ACC112 (cell line): Measurements from ENCODE around the gene PRAMEF20.
"Not testable (repeated sequence)": the region's sequence is repeated elsewhere in the genome, so short reads cannot be mapped to it uniquely, and the experiment has no call there.

Experiments used
- H2AFZ ChIP-seq: fragments of 200-600 bp; sonication (generic); one replicate; pipeline ENCODE4 v1.6.0; 2017; ENCODE audit warnings: antibody characterized with exemption, low read length; ENCODE audit not compliant: unreplicated experiment
- H3K27ac ChIP-seq: fragments of 200-600 bp; sonication (generic); 2 replicates; pipeline ENCODE4 v1.5.1; 2014; ENCODE audit warnings: low read depth, mild to moderate bottlenecking, antibody characterized with exemption, low read length, moderate library complexity
- H3K27me3 ChIP-seq: fragments of 200-600 bp; sonication (generic); 2 replicates; pipeline ENCODE4 v1.6.1; 2014; ENCODE audit warnings: mild to moderate bottlenecking, antibody characterized with exemption, low read length, moderate library complexity, mixed read lengths; ENCODE audit not compliant: insufficient read depth
- H3K36me3 ChIP-seq: fragments of 200-600 bp; sonication (generic); 2 replicates; pipeline ENCODE4 v1.6.1; 2016; ENCODE audit warnings: mild to moderate bottlenecking, antibody characterized with exemption, low read length, moderate library complexity, mixed read lengths; ENCODE audit not compliant: insufficient read depth
- H3K4me1 ChIP-seq: fragments of 200-600 bp; sonication (generic); one replicate; pipeline ENCODE4 v1.6.1; 2016; ENCODE audit warnings: low read length, mixed read lengths; ENCODE audit not compliant: insufficient read depth, unreplicated experiment, control insufficient read depth
- H3K4me3 ChIP-seq: fragments of 200-600 bp; sonication (generic); 2 replicates; pipeline ENCODE4 v1.5.1; 2014; ENCODE audit warnings: mild to moderate bottlenecking, low read depth, low read length
- H3K79me2 ChIP-seq: fragments of 200-600 bp; sonication (generic); one replicate; pipeline ENCODE4 v1.6.0; 2016; ENCODE audit warnings: low read length; ENCODE audit not compliant: control insufficient read depth, unreplicated experiment, insufficient read depth

PRAMEF20 gene

DNA sequence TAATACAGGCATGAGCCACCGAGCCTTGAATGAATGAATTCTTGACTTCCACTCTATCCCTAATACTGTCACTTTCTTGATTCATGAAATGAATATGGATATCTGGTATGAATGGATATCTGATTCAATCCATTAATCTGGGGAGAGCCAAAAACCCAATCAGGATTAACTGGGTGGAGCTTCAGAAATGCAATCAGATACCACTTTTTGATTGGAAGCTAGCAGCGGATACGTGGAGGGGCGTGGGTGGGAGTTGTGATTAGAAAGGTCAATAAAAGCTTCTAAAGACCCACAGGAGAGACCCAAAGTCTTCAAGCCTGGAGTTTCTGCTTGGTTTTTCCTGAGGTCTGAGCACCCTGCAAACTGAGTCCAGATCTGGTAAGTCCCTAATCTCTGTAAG is at the start of gene PRAMEF20:
Gene PRAMEF20 (plus strand): TSS at position 301 of the 400 bp plus-strand sequence. CDS start 5,905 bp downstream, outside the sequence.
- not testable (repeated sequence) for H3K79me2 ChIP-seq, H3K4me3 ChIP-seq, H2AFZ ChIP-seq, H3K36me3 ChIP-seq, H3K27me3 ChIP-seq, H3K4me1 ChIP-seq, H3K27ac ChIP-seq

GRCh38 chr1:13362364-13362763 is 47.9 kb upstream of the PRAMEF20 start:
- H3K79me2 ChIP-seq, H3K27ac ChIP-seq, H3K4me1 ChIP-seq, H3K36me3 ChIP-seq, H2AFZ ChIP-seq, H3K27me3 ChIP-seq, H3K4me3 ChIP-seq: not testable (repeated sequence)

DNA sequence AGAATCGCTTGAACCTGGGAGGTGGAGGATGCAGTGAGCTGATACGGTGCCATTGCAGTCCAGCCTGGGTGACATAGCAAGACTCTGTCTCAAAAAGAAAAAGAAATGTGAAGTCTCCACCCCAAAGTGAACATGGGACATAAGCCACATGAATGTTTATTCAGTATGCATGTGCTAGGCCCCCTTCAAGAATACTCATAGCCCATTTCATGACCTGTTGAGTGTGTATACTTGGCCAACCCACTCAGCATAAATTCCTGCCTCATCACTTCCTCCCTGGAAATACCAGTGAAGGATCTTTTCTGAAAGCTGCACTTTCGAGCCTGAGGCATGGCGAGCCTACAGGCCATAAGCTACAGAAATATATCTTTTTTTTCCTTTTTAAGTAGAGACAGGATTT is 45.3 kb upstream of the PRAMEF20 start:
- not testable (repeated sequence) for H3K27ac ChIP-seq, H3K36me3 ChIP-seq, H3K4me3 ChIP-seq, H3K79me2 ChIP-seq, H3K4me1 ChIP-seq, H2AFZ ChIP-seq, H3K27me3 ChIP-seq

DNA sequence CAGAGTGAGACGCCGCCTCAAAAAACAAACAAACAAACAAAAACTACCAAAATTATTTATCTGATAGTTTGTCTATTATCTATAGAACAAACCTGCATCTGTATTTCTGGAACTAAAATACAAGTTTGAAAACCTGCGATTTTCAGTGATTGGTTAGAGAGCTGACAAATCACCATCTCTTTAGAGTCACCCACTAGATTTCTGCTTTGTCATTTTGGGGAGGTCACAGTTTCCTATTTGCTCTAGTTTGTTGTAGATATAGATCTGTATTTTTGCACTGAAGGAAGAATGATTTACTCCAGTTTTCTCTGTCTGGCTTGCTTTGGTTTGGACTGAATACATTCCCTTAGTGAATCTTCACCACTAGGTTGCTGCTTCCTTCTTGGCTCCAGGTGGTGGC is 43.7 kb upstream of the PRAMEF20 start:
- not testable (repeated sequence) for H3K27ac ChIP-seq, H3K4me3 ChIP-seq, H3K79me2 ChIP-seq

GRCh38 chr1:13368544-13368943 is 41.7 kb upstream of the PRAMEF20 start:
- H3K4me3 ChIP-seq, H3K4me1 ChIP-seq: not testable (repeated sequence)

More for the DNA sequence above, 43.7 kb upstream of the PRAMEF20 start:
- not testable (repeated sequence) for H3K27me3 ChIP-seq, H3K36me3 ChIP-seq, H3K4me1 ChIP-seq, H2AFZ ChIP-seq

GRCh38 chr1:13378983-13379382 is 31.3 kb upstream of the PRAMEF20 start:
- H3K27ac ChIP-seq, H3K36me3 ChIP-seq, H3K79me2 ChIP-seq, H3K27me3 ChIP-seq, H2AFZ ChIP-seq, H3K4me1 ChIP-seq, H3K4me3 ChIP-seq: not testable (repeated sequence)

More at GRCh38 chr1:13368544-13368943, 41.7 kb upstream of the PRAMEF20 start:
- not testable (repeated sequence) for H3K79me2 ChIP-seq, H2AFZ ChIP-seq, H3K27me3 ChIP-seq, H3K36me3 ChIP-seq, H3K27ac ChIP-seq

GRCh38 chr1:13380380-13380779 is 29.9 kb upstream of the PRAMEF20 start:
- not testable (repeated sequence) for H3K4me3 ChIP-seq, H3K27me3 ChIP-seq, H2AFZ ChIP-seq, H3K79me2 ChIP-seq, H3K36me3 ChIP-seq, H3K4me1 ChIP-seq, H3K27ac ChIP-seq

GRCh38 chr1:13389332-13389731 is 20.9 kb upstream of the PRAMEF20 start, which contains the start of gene PRAMEF17:
TSS of gene PRAMEF17 (plus strand) at chr1:13389632. CDS start at chr1:13389658, 26 bp downstream.
- not testable (repeated sequence) for H3K4me1 ChIP-seq, H3K79me2 ChIP-seq, H3K4me3 ChIP-seq, H2AFZ ChIP-seq, H3K36me3 ChIP-seq, H3K27me3 ChIP-seq, H3K27ac ChIP-seq

GRCh38 chr1:13393004-13393403 is 17.2 kb upstream of the PRAMEF20 start:
- H3K27me3 ChIP-seq, H3K36me3 ChIP-seq, H2AFZ ChIP-seq, H3K4me3 ChIP-seq, H3K79me2 ChIP-seq, H3K27ac ChIP-seq, H3K4me1 ChIP-seq: not testable (repeated sequence)

DNA sequence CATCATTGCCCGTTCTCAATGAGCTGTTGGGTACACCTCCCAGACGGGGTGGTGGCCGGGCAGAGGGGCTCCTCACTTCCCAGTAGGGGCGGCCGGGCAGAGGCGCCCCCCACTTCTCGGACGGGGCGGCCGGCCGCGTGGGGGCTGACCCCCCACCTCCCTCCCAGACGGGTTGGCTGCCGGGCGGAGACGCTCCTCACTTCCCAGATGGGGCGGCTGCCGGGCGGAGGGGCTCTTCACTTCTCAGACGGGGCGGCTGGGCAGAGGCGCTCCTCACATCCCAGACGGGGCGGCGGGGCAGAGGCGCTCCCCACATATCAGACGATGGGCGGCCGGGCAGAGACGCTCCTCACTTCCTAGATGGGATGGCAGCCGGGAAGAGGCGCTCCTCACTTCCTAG is 15.5 kb upstream of the PRAMEF20 start:
- not testable (repeated sequence) for H3K79me2 ChIP-seq, H3K27me3 ChIP-seq, H2AFZ ChIP-seq

DNA sequence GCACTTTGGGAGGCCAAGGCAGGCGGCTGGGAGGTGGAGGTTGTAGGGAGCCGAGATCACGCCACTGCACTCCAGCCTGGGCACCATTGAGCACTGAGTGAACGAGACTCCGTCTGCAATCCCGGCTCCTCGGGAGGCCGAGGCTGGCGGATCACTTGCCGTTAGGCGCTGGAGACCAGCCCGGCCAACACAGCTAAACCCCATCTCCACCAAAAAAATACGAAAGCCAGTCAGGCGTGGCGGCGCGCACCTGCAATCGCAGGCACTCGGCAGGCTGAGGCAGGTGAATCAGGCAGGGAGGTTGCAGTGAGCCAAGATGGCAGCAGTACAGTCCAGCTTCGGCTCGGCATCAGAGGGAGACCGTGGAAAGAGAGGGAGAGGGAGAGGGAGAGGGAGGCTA is 14.9 kb upstream of the PRAMEF20 start:
- not testable (repeated sequence) for H2AFZ ChIP-seq, H3K27ac ChIP-seq, H3K36me3 ChIP-seq, H3K27me3 ChIP-seq, H3K79me2 ChIP-seq, H3K4me1 ChIP-seq, H3K4me3 ChIP-seq

More for the DNA sequence above, 15.5 kb upstream of the PRAMEF20 start:
- not testable (repeated sequence) for H3K4me1 ChIP-seq, H3K36me3 ChIP-seq, H3K4me3 ChIP-seq, H3K27ac ChIP-seq

- Histone ChIP-seq H3K36me3 (no peaks in the 10 kb centered on the region), H2AFZ (no peak overlapping the region), H3K27ac (no peak overlapping the region), H3K4me1 (no peaks in the 10 kb centered on the region), H3K27me3 (no peaks in the 10 kb centered on the region), H3K79me2 (no peaks in the 10 kb centered on the region), H3K4me3 (no peak overlapping the region)
Measured at GRCh38 chr1:13407811-13408210, 2.4 kb upstream of the PRAMEF20 start.
